H1 (cell line): ENCODE data around the gene ING5.

Experiments used
- EZH2 ChIP-seq: fragments of 200-600 bp; sonication (generic); IDR thresholded peaks from 2 replicates; pipeline ENCODE4 v1.7.1; 2012; ENCODE audit warnings: low read depth, mild to moderate bottlenecking, moderate library complexity, low read length, inconsistent platforms; ENCODE audit not compliant: severe bottlenecking
- POLR2A ChIP-seq, 2 experiments: IDR thresholded peaks; 1 replicate in 1 of 2; 2 replicates in 1 of 2; pipeline ENCODE4 v1.6.1; 2011; ENCODE audit warnings: low read depth in 2 of 2, low read length in 2 of 2, mild to moderate bottlenecking in 2 of 2; ENCODE audit errors: control extremely low read depth in 1 of 2
- SIN3A ChIP-seq, 2 experiments: IDR thresholded peaks in 1 of 2; conservative IDR thresholded peaks in 1 of 2; 2 replicates each; pipeline ENCODE4 v1.6.1; 2011 to 2012; ENCODE audit warnings: low read length in 2 of 2, improper control_type of control experiment in 1 of 2, low read depth in 1 of 2, mild to moderate bottlenecking in 1 of 2
- SIRT6 ChIP-seq: IDR thresholded peaks from one replicate; pipeline ENCODE4 v1.7.1; 2012; ENCODE audit warnings: low read length, inconsistent platforms
- TAF7 ChIP-seq: optimal IDR thresholded peaks from 2 replicates; pipeline ENCODE3; 2011; ENCODE audit warnings: low read depth, mild to moderate bottlenecking, inconsistent platforms, low read length, moderate library complexity, borderline replicate concordance
- TF ChIP-seq, protein P1 (sequence below), 3 experiments: IDR thresholded peaks; 1 replicate in 2 of 3; 2 replicates in 1 of 3; pipeline versions ENCODE4 v1.5.1 to v1.6.1; 2011; ENCODE audit warnings: low read length in 3 of 3, mild to moderate bottlenecking in 3 of 3, inconsistent platforms in 2 of 3, low read depth in 1 of 3, moderate library complexity in 1 of 3; ENCODE audit not compliant: insufficient read depth in 1 of 3; ENCODE audit errors: control extremely low read depth in 1 of 3

DNA sequence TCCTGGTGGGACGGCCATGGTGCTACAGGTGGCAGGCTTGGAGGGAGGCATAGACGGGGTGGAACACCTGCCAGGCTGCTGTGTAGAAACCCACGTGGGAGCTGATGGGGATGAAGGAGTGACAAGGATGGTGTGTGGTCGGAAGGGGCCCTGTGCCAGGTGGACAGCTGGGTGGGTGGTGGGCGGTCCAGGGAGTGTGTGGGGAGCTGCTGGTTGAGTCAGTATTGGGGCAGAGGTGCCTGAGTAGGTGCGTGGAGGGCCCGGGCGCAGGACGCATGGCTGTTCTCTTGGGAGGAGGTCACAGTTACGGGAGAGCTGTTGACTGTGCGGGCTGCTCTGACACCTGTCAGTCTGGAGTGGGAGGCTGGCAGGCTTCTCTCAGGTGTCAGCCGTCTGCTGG lies 20.0 kb downstream of the ING5 start:
- TF ChIP-seq, protein P1, sequence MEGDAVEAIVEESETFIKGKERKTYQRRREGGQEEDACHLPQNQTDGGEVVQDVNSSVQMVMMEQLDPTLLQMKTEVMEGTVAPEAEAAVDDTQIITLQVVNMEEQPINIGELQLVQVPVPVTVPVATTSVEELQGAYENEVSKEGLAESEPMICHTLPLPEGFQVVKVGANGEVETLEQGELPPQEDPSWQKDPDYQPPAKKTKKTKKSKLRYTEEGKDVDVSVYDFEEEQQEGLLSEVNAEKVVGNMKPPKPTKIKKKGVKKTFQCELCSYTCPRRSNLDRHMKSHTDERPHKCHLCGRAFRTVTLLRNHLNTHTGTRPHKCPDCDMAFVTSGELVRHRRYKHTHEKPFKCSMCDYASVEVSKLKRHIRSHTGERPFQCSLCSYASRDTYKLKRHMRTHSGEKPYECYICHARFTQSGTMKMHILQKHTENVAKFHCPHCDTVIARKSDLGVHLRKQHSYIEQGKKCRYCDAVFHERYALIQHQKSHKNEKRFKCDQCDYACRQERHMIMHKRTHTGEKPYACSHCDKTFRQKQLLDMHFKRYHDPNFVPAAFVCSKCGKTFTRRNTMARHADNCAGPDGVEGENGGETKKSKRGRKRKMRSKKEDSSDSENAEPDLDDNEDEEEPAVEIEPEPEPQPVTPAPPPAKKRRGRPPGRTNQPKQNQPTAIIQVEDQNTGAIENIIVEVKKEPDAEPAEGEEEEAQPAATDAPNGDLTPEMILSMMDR (IDR thresholded peaks at IDR 0.05; ENCODE audit: control extremely low read depth in 1 of 3, insufficient read depth in 1 of 3, low read depth in 1 of 3, low read length in 3 of 3) = no peak
- TF ChIP-seq SIRT6 (no peak), SIN3A (conservative IDR thresholded peaks at IDR 0.05 in 1 of 2, IDR thresholded peaks at IDR 0.05 in 1 of 2; ENCODE audit: low read depth in 1 of 2, low read length in 2 of 2) (no peak), EZH2 (no peak), POLR2A (IDR thresholded peaks at IDR 0.05; ENCODE audit: control extremely low read depth in 1 of 2, low read depth in 2 of 2, low read length in 2 of 2) (no peak), TAF7 (no peak)
